ENCODE data around the gene KLHL35. TPM values are rescaled to one million over a fixed set of nuclear protein-coding genes. Genes with fewer than 3 reads are reported as not detected.

KLHL35 gene
- total RNA-seq, 2 experiments from 2014 or later = 0.21 TPM; not detected in 1

GRCh38 chr11:75440960-75441803 is 8.2 kb upstream of the KLHL35 start:
- H3K79me2 ChIP-seq (ENCODE audit: insufficient read depth, low read depth, low read length) = no peaks in the 10 kb centered on the region
- ChIA-PET CTCF (ENCODE audit: unreplicated experiment) (interaction anchor here (0.6 kb wide), 1 partner anchor 707 kb away, joined by 3 read pairs; no protein-coding TSS in a partner anchor), POLR2A (no interaction called here)
- BruUV-seq (replicated peaks) = no TSS peak
- no peaks in the 10 kb centered on the region for H3K9me3 ChIP-seq (ENCODE audit: low read length)
- TF ChIP-seq CTCF (conservative IDR thresholded peaks at IDR 0.05; ENCODE audit: low read length) (no peak), EZH2phosphoT487 (IDR thresholded peaks at IDR 0.05; ENCODE audit: borderline replicate concordance, low read depth, low read length) (no peak)
- no peak for DNase-seq (ENCODE audit: low spot score)
- no peaks in the 10 kb centered on the region for H4K20me1 ChIP-seq (ENCODE audit: insufficient read depth, low read length)
- no peaks in the 10 kb centered on the region for H3K4me1 ChIP-seq (ENCODE audit: insufficient read depth, low read length, poor library complexity, severe bottlenecking)
- no peak overlapping the region for H3K4me2 ChIP-seq (ENCODE audit: low read length)
- no peaks in the 10 kb centered on the region for H3K36me3 ChIP-seq (ENCODE audit: insufficient read depth, low read length)
- no peak overlapping the region for H3K27ac ChIP-seq (ENCODE audit: low read depth, low read length, poor library complexity, severe bottlenecking)
- intact Hi-C loops (cut with micrococcal nuclease; ENCODE audit: unreplicated experiment) = no loop called here
- no peak overlapping the region for H3K4me3 ChIP-seq (ENCODE audit: low read depth, low read length, poor library complexity, severe bottlenecking)
- no peaks in the 10 kb centered on the region for H3K9me2 ChIP-seq (ENCODE audit: insufficient read depth, low read length)
- H2AFZ ChIP-seq (ENCODE audit: low read length) = no peak overlapping the region

DNA sequence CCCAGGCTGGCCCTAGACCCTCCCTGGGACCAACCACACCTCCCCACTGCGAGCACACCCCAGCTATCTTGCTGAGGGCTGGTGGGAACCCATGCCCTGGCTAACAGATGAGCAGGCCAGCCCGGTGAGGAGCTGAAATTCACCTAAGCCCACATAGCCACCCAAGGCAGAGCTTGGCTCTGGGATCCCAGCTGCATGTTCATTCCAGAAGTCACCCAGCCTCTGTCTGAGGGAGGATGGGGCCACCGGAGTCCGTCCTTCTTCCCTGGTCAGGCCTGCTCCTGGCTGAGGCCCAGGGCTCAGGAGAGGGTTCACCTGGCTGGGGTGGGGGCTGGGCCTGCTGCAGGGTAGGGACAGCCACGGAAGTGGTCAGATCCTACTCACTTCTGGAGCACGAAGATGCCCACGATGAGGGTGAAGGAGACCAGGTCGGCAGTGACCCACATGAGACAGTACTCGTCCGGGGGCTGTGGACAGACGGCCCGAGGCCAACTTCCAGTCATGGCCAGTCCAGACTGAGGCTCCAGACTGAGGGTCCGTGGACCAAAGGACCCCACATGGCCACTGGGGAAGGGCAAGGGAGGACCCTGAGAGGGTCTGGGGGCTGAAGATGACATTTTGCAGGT is 6.6 kb upstream of the KLHL35 start:
- ChIA-PET CTCF (ENCODE audit: unreplicated experiment) (interaction anchor here (0.5 kb wide), 1 partner anchor 121 kb away, joined by 6 read pairs; no protein-coding TSS in a partner anchor), POLR2A (no interaction called here)
- BruUV-seq (replicated peaks) = no TSS peak
- DNase-seq (ENCODE audit: low spot score) = no peak
- H4K20me1 ChIP-seq (ENCODE audit: insufficient read depth, low read length) = no peaks in the 10 kb centered on the region
- H3K27ac ChIP-seq (ENCODE audit: low read depth, low read length, poor library complexity, severe bottlenecking) = no peak overlapping the region
- H3K4me3 ChIP-seq (ENCODE audit: low read depth, low read length, poor library complexity, severe bottlenecking) = no peak overlapping the region
- no peaks in the 10 kb centered on the region for H3K79me2 ChIP-seq (ENCODE audit: insufficient read depth, low read depth, low read length)
- H2AFZ ChIP-seq (ENCODE audit: low read length) = no peak overlapping the region
- H3K9me3 ChIP-seq (ENCODE audit: low read length) = no peaks in the 10 kb centered on the region
- H3K9me2 ChIP-seq (ENCODE audit: insufficient read depth, low read length) = no peaks in the 10 kb centered on the region
- H3K36me3 ChIP-seq (ENCODE audit: insufficient read depth, low read length) = no peaks in the 10 kb centered on the region
- no peaks in the 10 kb centered on the region for H3K4me1 ChIP-seq (ENCODE audit: insufficient read depth, low read length, poor library complexity, severe bottlenecking)
- H3K4me2 ChIP-seq (ENCODE audit: low read length) = no peak overlapping the region
- intact Hi-C loops (cut with micrococcal nuclease; ENCODE audit: unreplicated experiment) = no loop called here
- TF ChIP-seq EZH2phosphoT487 (IDR thresholded peaks at IDR 0.05; ENCODE audit: borderline replicate concordance, low read depth, low read length) (no peak), CTCF (conservative IDR thresholded peaks at IDR 0.05; ENCODE audit: low read length) (no peak)

- Histone ChIP-seq H3K4me1 (ENCODE audit: insufficient read depth, low read length, poor library complexity, severe bottlenecking) (no peaks in the 10 kb centered on the region), H3K36me3 (ENCODE audit: insufficient read depth, low read length) (no peaks in the 10 kb centered on the region), H2AFZ (ENCODE audit: low read length) (no peak overlapping the region), H3K4me2 (ENCODE audit: low read length) (no peak overlapping the region), H3K27ac (ENCODE audit: low read depth, low read length, poor library complexity, severe bottlenecking) (no peak overlapping the region), H3K9me2 (ENCODE audit: insufficient read depth, low read length) (no peaks in the 10 kb centered on the region), H3K4me3 (ENCODE audit: low read depth, low read length, poor library complexity, severe bottlenecking) (no peak overlapping the region), H3K9me3 (ENCODE audit: low read length) (no peaks in the 10 kb centered on the region), H3K79me2 (ENCODE audit: insufficient read depth, low read depth, low read length) (no peaks in the 10 kb centered on the region), H4K20me1 (ENCODE audit: insufficient read depth, low read length) (no peaks in the 10 kb centered on the region)
- ChIA-PET CTCF (ENCODE audit: unreplicated experiment) (interaction anchor here (0.5 kb wide), 1 partner anchor 122 kb away, joined by 6 read pairs; no protein-coding TSS in a partner anchor), POLR2A (no interaction called here)
- TF ChIP-seq CTCF (conservative IDR thresholded peaks at IDR 0.05; ENCODE audit: low read length) (no peak), EZH2phosphoT487 (IDR thresholded peaks at IDR 0.05; ENCODE audit: borderline replicate concordance, low read depth, low read length) (no peak)
- BruUV-seq (replicated peaks) = no TSS peak
- intact Hi-C loops (cut with micrococcal nuclease; ENCODE audit: unreplicated experiment) = no loop called here
- no peak for DNase-seq (ENCODE audit: low spot score)
Observed at GRCh38 chr11:75439026-75439425, 6.0 kb upstream of the KLHL35 start.
